Measurements from ENCODE around the gene RPL15.
A peak's percentile ranks its signal among the peaks of the same experiment; 100 is the strongest.
"Not testable (repeated sequence)": the region's sequence is repeated elsewhere in the genome, so short reads cannot be mapped to it uniquely, and the experiment has no call there.

The RPL15 gene

GRCh38 chr3:23889950-23890349 is 27.0 kb upstream of the RPL15 start:
- no peak for DNase-seq (ENCODE audit: low spot score)

GRCh38 chr3:23894254-23895061 is 22.5 kb upstream of the RPL15 start:
- DNase-seq (ENCODE audit: low spot score): no peak

GRCh38 chr3:23895181-23895580 is 21.8 kb upstream of the RPL15 start:
- DNase-seq (ENCODE audit: low spot score): no peak

GRCh38 chr3:23900744-23901143 is 16.2 kb upstream of the RPL15 start:
- DNase-seq (ENCODE audit: low spot score): peak; percentile 48

GRCh38 chr3:23904545-23904944 is 12.4 kb upstream of the RPL15 start:
- no peak for DNase-seq (ENCODE audit: low spot score)

GRCh38 chr3:23909341-23909740 is 7.6 kb upstream of the RPL15 start:
- DNase-seq (ENCODE audit: low spot score): no peak

- no peak for DNase-seq (ENCODE audit: low spot score)
Observed at GRCh38 chr3:23911397-23911796, 5.5 kb upstream of the RPL15 start.

- not testable (repeated sequence) for DNase-seq (ENCODE audit: low spot score)
Observed at GRCh38 chr3:23912335-23912734, 4.6 kb upstream of the RPL15 start.

- no peak for DNase-seq (ENCODE audit: low spot score)
Observed at GRCh38 chr3:23913182-23913581, 3.8 kb upstream of the RPL15 start.

GRCh38 chr3:23913873-23914743 is 2.8 kb upstream of the RPL15 start:
- peak; percentile 32 for DNase-seq (ENCODE audit: low spot score)

- DNase-seq (ENCODE audit: low spot score): peak; percentile 22
Observed at GRCh38 chr3:23915537-23916108, 1.3 kb upstream of the RPL15 start.

- DNase-seq (ENCODE audit: low spot score): no peak
Observed at GRCh38 chr3:23916152-23916885, 613 bp upstream of the RPL15 start.

- DNase-seq (ENCODE audit: low spot score): peak; percentile 50
Observed at GRCh38 chr3:23917679-23918303, 859 bp downstream of the RPL15 start.

GRCh38 chr3:23918331-23918730 is 1.4 kb downstream of the RPL15 start:
- DNase-seq (ENCODE audit: low spot score): not testable (repeated sequence)

GRCh38 chr3:23919628-23920027 is 2.7 kb downstream of the RPL15 start:
- no peak for DNase-seq (ENCODE audit: low spot score)

GRCh38 chr3:23920151-23920655 is 3.3 kb downstream of the RPL15 start:
- no peak for DNase-seq (ENCODE audit: low spot score)

- no peak for DNase-seq (ENCODE audit: low spot score)
Observed at GRCh38 chr3:23921052-23921511, 4.2 kb downstream of the RPL15 start.

- no peak for DNase-seq (ENCODE audit: low spot score)
Observed at GRCh38 chr3:23923786-23924185, 6.9 kb downstream of the RPL15 start.

GRCh38 chr3:23926246-23926645 is 9.3 kb downstream of the RPL15 start:
- no peak for DNase-seq (ENCODE audit: low spot score)

GRCh38 chr3:23926736-23927135 is 9.8 kb downstream of the RPL15 start:
- no peak for DNase-seq (ENCODE audit: low spot score)

- DNase-seq (ENCODE audit: low spot score): no peak
Observed at GRCh38 chr3:23928524-23928923, 11.6 kb downstream of the RPL15 start.

All from HuH-7 (cell line).